Adipose tissue (tissue), 3 donors: ENCODE results near the gene KCNK10. TPM values are rescaled to one million over a fixed set of nuclear protein-coding genes. Genes with fewer than 3 reads are reported as not detected.

Experiments
- H3K27ac ChIP-seq: one replicate; pipeline ENCODE4 v1.5.1; 2013; ENCODE audit warnings: low read depth, low read length
- WGBS, 3 donors: extraction: QIAGEN DNeasy Blood & Tissue Kit; methylation state at CpG; one replicate each; pipeline ENCODE4 v1.1.7; 2013; 5-methylcytosine and 5-hydroxymethylcytosine counted together
- polyA plus RNA-seq, 3 donors: library from polyadenylated mRNA; stranded (reverse); fragments of 200-250 nt; gene quantifications; one replicate each; pipeline ENCODE4 v1.2.3, GENCODE V29; 2013
- donor health status: healthy with polysubstance abuse.
- donor health status: Bipolar disorder and iron deficiency.
- donor health status: healthy.

Gene KCNK10
- polyA plus RNA-seq, 3 donors, result 0.03 to 0.48 TPM; not detected in 1

GRCh38 chr14:88323523-88324199, 592 bp upstream of the KCNK10 start:
- WGBS, 3 donors, result 1% methylated on average over 47 to 69 of the region's 69 CpGs
- H3K27ac ChIP-seq, result no peak overlapping the region

- WGBS, 3 donors, result 3 to 5% (median 4%) methylated on average over 26 of the region's 26 CpGs
- no peak overlapping the region for H3K27ac ChIP-seq
These were observed 474 bp downstream of the KCNK10 start for GRCh38 chr14:88322504-88323085.

- 16 to 20% (median 19%) methylated on average over 25 of the region's 25 CpGs for WGBS, 3 donors
- no peak overlapping the region for H3K27ac ChIP-seq
These were observed 1.2 kb downstream of the KCNK10 start for GRCh38 chr14:88321692-88322503.

- 70 to 81% (median 77%) methylated on average over 4 of the region's 4 CpGs for WGBS, 3 donors
- no peak overlapping the region for H3K27ac ChIP-seq
These were observed 4.7 kb downstream of the KCNK10 start for GRCh38 chr14:88318406-88318805.

GRCh38 chr14:88316521-88316920, 6.5 kb downstream of the KCNK10 start:
- no peak overlapping the region for H3K27ac ChIP-seq

- WGBS, 3 donors, result 73 to 81% (median 75%) methylated on average over 6 of the region's 6 CpGs
- no peak overlapping the region for H3K27ac ChIP-seq
These were observed 10.8 kb downstream of the KCNK10 start for GRCh38 chr14:88312257-88312656.

- 62 to 76% (median 70%) methylated on average over 3 of the region's 3 CpGs for WGBS, 3 donors
- H3K27ac ChIP-seq, result no peak overlapping the region
These were observed 11.3 kb downstream of the KCNK10 start for GRCh38 chr14:88311780-88312179.

GRCh38 chr14:88310449-88310848, 12.6 kb downstream of the KCNK10 start:
- no peak overlapping the region for H3K27ac ChIP-seq
- WGBS, 3 donors, result 45 to 59% (median 57%) methylated on average over 4 of the region's 4 CpGs

GRCh38 chr14:88310021-88310420, 13.0 kb downstream of the KCNK10 start:
- 84 to 88% (median 86%) methylated on average over 4 of the region's 4 CpGs for WGBS, 3 donors
- no peak overlapping the region for H3K27ac ChIP-seq

- 71 to 81% (median 74%) methylated on average over 6 of the region's 6 CpGs for WGBS, 3 donors
These were observed 17.3 kb downstream of the KCNK10 start for GRCh38 chr14:88305528-88306322.

GRCh38 chr14:88303041-88303440, 20.0 kb downstream of the KCNK10 start:
- no peak overlapping the region for H3K27ac ChIP-seq
- 52 to 77% (median 66%) methylated on average over 3 of the region's 3 CpGs for WGBS, 3 donors

More at GRCh38 chr14:88305528-88306322, 17.3 kb downstream of the KCNK10 start:
- no peak overlapping the region for H3K27ac ChIP-seq

GRCh38 chr14:88301381-88301780, 21.7 kb downstream of the KCNK10 start:
- H3K27ac ChIP-seq, result no peak overlapping the region
- 83 to 88% (median 83%) methylated on average over 4 of the region's 4 CpGs for WGBS, 3 donors

GRCh38 chr14:88300817-88301216, 22.3 kb downstream of the KCNK10 start:
- no peak overlapping the region for H3K27ac ChIP-seq
- WGBS, 3 donors, result 53 to 85% (median 80%) methylated on average over 3 of the region's 3 CpGs

GRCh38 chr14:88299865-88300530, 23.1 kb downstream of the KCNK10 start:
- 45 to 71% (median 52%) methylated on average over 6 of the region's 6 CpGs for WGBS, 3 donors
- no peak overlapping the region for H3K27ac ChIP-seq

GRCh38 chr14:88297306-88297705, 25.8 kb downstream of the KCNK10 start:
- H3K27ac ChIP-seq, result no peak overlapping the region
- WGBS, 3 donors, result 24 to 31% (median 29%) methylated on average over 5 of the region's 5 CpGs

- no peak overlapping the region for H3K27ac ChIP-seq
- 50 to 72% (median 66%) methylated on average over 4 of the region's 4 CpGs for WGBS, 3 donors
These were observed 26.7 kb downstream of the KCNK10 start for GRCh38 chr14:88296351-88296750.

- no peak overlapping the region for H3K27ac ChIP-seq
- 84 to 95% (median 87%) methylated on average over 3 of the region's 3 CpGs for WGBS, 3 donors
These were observed 33.1 kb downstream of the KCNK10 start for GRCh38 chr14:88289996-88290395.

- no peak overlapping the region for H3K27ac ChIP-seq
These were observed 33.8 kb downstream of the KCNK10 start for GRCh38 chr14:88289234-88289633.
